Measurements from ENCODE around the gene BTBD19. TPM values are rescaled to one million over a fixed set of nuclear protein-coding genes. Genes with fewer than 3 reads are reported as not detected.
A peak's percentile ranks its signal among the peaks of the same experiment; 100 is the strongest.

BTBD19 gene
- total RNA-seq, 1 donor from 2014 or later, result 5.5 TPM

DNA sequence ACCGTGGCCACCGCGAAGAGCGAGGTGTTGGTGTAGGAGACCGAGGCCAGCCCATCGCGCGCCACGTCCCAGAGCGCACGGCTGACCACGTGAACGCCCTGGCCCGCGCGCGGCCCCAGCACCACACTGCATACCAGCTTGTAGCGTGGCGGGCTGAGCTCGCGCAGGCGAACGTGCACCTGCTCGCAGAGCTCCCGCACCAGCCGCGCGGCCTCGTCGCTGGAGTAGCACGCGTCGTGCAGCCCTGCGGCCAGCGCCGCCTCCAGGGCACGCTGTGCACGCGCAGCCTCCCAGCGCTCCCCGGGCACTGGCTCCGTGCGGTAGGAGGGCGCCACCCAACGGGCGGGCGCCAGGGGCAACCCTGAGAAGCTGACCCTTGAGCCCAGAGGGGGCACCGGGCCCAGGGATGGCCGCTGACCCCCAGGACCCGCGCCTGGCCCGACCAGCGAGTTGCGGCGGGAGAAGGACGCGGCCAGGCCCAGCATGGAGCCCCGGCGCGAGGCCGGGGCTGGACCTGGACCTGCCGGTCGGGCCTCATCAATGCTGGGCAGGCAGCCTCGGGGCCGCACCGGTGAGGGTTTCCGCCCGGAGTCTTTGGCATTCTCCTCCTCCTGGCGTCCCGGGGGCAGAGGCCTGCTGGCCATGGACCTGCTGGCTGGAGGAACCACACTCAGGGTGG lies 2.2 kb upstream of the BTBD19 start:
- H3K4me1 Mint-ChIP-seq, result peaks cover 57% of the 10 kb centered on the region
- H3K27ac Mint-ChIP-seq (ENCODE audit: unreplicated experiment), result no peak overlapping the region
- H3K27me3 Mint-ChIP-seq (ENCODE audit: low read depth), result peaks cover 4% of the 10 kb centered on the region
- DNase-seq (ENCODE audit: low read depth, low spot score), result no peak
- H3K36me3 Mint-ChIP-seq (ENCODE audit: low read depth), result peaks cover 9% of the 10 kb centered on the region
- TF ChIP-seq, protein P1, sequence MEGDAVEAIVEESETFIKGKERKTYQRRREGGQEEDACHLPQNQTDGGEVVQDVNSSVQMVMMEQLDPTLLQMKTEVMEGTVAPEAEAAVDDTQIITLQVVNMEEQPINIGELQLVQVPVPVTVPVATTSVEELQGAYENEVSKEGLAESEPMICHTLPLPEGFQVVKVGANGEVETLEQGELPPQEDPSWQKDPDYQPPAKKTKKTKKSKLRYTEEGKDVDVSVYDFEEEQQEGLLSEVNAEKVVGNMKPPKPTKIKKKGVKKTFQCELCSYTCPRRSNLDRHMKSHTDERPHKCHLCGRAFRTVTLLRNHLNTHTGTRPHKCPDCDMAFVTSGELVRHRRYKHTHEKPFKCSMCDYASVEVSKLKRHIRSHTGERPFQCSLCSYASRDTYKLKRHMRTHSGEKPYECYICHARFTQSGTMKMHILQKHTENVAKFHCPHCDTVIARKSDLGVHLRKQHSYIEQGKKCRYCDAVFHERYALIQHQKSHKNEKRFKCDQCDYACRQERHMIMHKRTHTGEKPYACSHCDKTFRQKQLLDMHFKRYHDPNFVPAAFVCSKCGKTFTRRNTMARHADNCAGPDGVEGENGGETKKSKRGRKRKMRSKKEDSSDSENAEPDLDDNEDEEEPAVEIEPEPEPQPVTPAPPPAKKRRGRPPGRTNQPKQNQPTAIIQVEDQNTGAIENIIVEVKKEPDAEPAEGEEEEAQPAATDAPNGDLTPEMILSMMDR (conservative IDR thresholded peaks at IDR 0.05), result no peak
- H3K4me3 Mint-ChIP-seq, result no peak overlapping the region
- H3K9me3 Mint-ChIP-seq, result no peaks in the 10 kb centered on the region

DNA sequence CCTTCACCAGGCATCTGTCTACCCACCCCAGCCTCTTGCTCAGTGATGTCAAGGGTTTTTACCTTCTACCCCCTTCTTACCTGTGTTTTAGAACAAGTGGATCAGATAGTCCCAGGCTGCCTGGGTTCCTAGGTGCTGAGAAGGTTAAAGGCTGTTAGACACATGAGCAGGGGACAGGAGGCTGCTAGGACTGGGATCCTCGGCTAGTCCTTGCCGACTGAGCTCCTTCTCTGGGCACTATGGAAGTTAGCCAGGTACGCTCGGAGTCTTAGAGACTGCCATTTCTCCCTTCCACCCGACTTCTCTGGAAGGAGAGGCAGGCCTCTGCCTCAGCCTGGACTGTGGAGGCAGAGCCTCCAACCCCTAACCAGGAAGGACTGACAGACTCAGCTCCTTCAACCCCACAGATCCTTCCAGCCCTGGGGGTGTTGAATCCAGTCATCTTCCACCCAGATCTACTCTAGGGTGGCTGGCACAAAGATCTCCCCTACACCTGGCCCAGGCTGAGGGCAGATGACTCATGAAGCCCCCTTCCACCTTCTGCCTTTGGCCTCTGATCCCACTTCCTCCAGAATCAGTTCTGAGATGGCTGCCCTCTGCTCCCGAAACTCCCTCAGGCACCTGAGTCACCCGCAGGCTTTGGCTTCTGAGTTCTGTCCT lies 1.5 kb upstream of the BTBD19 start, which contains the start of gene DYNLT4:
Gene DYNLT4, minus strand, starts transcription at position 648 of the 660 bp plus-strand sequence. CDS start 683 bp downstream, outside the sequence.
- no peak for DNase-seq (ENCODE audit: low read depth, low spot score)
- peak within 1 kb of the TSS; percentile 100 for H3K27ac Mint-ChIP-seq (ENCODE audit: unreplicated experiment)
- peaks cover 4% of the 10 kb centered on the region for H3K27me3 Mint-ChIP-seq (ENCODE audit: low read depth)
- TF ChIP-seq, protein P1 (conservative IDR thresholded peaks at IDR 0.05), result no peak
- peak within 1 kb of the TSS; percentile 73 for H3K4me3 Mint-ChIP-seq
- H3K9me3 Mint-ChIP-seq, result no peaks in the 10 kb centered on the region
- peaks cover 9% of the 10 kb centered on the region for H3K36me3 Mint-ChIP-seq (ENCODE audit: low read depth)
- peaks cover 60% of the 10 kb centered on the region for H3K4me1 Mint-ChIP-seq

DNA sequence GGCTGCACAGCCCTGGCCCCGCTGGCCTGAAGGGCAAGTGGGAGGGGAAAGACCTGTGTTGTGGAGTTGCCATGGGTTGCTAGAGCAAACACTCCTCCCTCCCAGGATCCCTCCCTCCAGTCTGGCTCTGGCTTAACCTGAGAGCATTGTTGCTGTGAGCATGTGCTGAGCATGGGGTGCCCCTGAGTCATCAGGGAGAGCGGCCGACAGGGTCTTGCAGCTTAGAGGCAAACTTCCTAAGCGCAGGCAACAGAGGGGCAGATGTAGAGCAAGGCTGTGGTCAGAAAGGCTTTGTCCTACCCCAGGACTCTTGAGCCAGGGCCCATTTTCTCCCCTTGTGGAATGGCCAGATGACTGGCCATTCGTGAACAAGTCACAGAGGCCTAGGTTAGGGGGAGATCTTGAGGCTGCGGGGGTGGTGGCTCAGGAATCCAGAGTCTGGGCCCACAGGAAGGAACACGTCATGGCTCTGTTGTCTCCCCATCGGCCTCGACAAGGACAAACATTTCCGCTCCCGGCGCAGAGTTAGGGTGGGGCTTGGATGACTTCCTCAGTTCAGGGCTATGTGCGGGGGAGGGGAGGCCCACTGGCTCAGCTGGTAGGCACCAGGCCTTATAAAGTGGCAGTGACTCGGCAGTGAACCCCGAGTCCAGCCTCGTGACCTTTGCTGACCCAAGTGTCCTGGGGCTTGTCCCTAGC lies 810 bp upstream of the BTBD19 start:
- peaks cover 57% of the 10 kb centered on the region for H3K4me1 Mint-ChIP-seq
- TF ChIP-seq, protein P1 (conservative IDR thresholded peaks at IDR 0.05), result no peak
- no peaks in the 10 kb centered on the region for H3K27me3 Mint-ChIP-seq (ENCODE audit: low read depth)

DNA sequence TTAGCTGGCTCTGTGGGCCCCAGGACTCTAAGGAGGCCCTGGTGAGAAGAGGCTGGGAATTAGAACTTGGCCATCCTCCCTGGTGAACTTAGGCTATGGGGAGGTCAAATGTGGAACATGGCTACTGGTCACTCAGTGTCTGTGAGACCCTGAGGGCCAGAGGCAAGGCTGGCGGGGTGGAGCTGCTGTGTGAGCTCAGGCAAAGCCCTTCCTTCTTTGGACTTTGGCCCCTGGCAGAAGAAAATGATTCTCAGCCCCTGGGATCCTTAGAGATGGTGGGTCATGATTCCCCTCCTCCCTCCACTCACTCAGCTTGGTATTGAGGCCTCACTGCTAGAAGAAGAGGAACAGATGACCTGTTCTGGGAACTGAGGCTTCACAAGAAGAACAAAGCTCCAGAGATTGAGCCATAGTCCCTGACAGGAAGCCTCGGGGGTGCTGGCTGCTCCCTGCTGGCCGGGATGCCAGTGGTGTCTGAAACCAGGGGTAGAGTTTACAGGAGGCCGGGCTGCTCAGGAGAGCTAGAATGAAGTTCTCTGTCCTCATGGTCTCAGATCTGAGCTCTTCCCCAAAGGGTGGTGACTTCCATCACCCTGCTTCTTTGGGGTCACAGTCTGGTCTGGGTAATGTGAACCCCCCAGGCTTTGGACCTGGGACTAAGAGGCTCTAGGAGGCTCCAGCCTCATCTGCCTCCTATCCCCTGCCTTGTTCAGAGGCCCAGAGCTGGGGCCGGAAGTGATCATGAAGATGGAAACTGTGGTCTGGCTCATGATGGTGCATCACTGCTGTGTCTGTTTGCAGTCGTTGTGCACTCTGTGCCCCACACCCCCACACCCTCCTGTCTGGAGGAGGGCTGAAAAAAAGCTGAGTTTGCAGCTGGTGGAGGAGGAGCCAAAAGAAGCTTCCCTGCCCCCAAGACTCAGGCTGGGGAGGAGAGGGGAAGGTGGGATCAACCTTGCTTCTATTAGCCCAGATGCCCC lies 905 bp downstream of the BTBD19 start:
- Mint-ChIP-seq H3K9me3 (no peaks in the 10 kb centered on the region), H3K4me1 (peaks cover 48% of the 10 kb centered on the region), H3K27ac (ENCODE audit: unreplicated experiment) (peak overlapping the region; percentile 100), H3K4me3 (peak overlapping the region; percentile 73), H3K36me3 (ENCODE audit: low read depth) (peaks cover 6% of the 10 kb centered on the region), H3K27me3 (ENCODE audit: low read depth) (no peaks in the 10 kb centered on the region)
- DNase-seq (ENCODE audit: low read depth, low spot score), result no peak
- TF ChIP-seq, protein P1 (conservative IDR thresholded peaks at IDR 0.05), result no peak

More for the DNA sequence above, 810 bp upstream of the BTBD19 start:
- H3K36me3 Mint-ChIP-seq (ENCODE audit: low read depth), result peaks cover 9% of the 10 kb centered on the region
- H3K9me3 Mint-ChIP-seq, result no peaks in the 10 kb centered on the region
- peak overlapping the region; percentile 73 for H3K4me3 Mint-ChIP-seq
- peak overlapping the region; percentile 100 for H3K27ac Mint-ChIP-seq (ENCODE audit: unreplicated experiment)
- DNase-seq (ENCODE audit: low read depth, low spot score), result peak; percentile 51
